MV-4-11 (cell line): ENCODE data around the gene MAML3.

Experiments used
- DNase-seq: peaks from one replicate; lab custom pipeline; 2025; lab: John Stamatoyannopoulos, UW

Gene MAML3

DNA sequence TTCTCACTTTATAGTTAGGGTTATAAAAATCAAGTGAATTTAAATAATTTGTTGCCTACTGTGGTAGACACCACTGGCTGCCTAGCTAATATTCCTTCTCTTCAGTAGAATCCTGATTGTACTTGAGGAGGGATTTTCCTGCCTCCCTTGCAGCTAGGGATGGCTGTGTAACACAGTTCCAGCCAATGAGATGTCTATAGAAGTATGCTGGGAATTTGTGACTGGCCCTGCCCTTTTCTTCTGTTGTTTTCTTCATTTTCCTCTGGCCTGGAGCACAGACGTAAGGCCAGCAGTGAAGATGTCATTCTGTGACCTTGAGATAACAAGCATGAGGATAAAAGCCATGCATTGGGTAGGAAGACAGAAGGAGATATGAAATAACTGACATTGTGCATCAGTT is 343.3 kb downstream of the MAML3 start:
- DNase-seq = no peak

GRCh38 chr4:139809757-139810140 is 344.2 kb downstream of the MAML3 start:
- no peak for DNase-seq

DNA sequence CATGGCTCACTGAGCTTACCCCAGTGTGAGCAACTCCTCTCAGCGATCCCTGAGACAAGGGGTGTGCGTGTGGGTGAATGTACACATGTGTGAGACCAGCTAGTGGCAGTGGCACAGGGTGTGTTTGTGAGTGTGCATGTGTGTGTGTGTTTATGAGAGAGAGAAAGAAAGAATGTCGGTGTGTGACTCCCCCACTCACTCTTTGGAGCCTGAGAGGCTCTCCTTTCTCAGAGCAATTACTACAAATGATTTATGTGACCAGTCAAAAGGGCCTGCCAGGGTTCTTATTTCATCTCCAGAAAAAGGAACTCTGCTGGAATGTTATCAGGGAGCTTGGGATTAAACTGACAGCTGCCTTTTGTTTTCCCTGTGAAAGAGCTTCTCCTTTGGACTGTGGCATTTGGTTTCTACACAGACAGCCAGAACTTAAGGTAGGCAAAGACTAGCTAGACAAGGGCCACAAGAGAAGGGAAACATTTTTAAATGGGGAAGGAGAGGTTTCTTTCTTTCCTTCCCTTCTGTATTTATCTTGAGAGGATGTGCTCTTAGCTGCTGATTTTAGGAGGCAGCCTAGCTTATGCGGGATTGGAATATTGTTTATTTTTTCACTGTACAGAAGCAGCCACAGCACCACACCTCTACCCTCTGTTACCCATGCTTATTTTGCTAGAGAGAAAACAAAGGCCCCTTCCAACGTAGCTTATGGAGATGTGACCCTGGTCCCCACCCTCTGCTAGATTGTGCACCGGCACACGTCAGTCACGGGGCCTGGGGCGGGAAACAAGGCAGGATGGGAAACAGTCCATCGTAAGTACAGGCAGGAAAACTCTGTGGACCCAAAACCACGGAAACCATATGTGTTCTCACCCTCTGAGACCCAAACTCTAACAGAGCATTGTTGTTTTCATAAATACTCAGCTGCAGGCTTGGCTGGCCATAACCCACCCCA is 344.9 kb downstream of the MAML3 start:
- DNase-seq = no peak

DNA sequence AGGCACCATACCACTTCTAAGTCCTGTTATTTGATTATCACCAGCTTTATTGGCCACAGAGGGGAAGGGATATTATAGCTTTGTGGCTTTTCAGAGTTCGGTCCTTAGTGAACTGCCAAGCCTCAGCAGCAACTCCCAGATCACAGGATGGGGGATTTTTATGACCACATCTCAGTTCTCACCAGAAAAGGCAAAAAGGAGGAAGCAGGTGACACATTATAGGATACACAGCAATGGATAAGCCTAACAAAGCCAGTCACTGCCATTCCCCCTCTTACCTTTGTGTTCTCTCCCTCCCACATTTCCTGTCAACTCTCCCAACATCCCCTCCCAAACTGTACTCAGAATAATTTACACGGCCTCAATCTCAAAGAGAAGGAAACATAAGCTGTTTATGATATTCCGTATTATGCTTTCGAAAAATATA is 345.6 kb downstream of the MAML3 start:
- peak; percentile 15 for DNase-seq

GRCh38 chr4:139807483-139807882 is 346.5 kb downstream of the MAML3 start:
- no peak for DNase-seq

DNA sequence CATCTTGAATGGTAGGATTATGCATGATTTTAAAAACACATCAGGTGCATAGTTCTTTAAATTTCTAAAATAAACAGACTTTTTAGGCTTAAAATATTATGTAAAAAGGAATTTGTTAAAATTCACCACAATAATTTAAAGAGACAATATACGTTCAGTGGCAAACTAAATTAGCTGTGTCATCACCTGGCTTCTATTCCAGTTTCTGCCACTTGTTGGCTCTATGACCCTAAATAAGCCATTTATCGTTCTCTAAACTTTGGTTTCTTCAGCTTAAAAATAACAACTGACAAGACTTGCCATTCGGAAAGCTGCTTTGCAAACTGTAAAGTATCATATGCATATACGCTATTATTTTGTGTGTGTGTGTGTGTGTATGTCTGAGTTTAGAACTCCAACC is 347.1 kb downstream of the MAML3 start:
- peak; percentile 21 for DNase-seq

GRCh38 chr4:139802931-139803330 is 351.1 kb downstream of the MAML3 start:
- no peak for DNase-seq

DNA sequence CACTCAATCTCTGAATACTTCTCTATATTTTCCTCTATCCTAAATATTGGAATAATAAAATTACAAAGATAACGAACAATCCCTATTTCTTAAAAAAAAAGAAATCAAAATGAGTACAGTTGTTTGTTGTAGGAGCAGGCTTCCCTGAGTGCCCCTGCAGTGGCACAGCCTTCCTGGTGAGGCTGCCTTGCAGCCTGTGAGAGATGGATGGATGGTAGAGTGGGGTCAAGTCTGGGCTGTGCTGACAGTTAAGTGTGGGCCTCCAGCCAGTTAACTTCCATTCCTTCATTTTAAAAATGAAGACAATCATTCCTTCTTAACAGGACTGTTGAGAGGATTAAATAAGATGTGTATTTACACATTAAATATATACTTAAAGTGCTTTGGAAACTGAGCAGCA is 351.5 kb downstream of the MAML3 start:
- no peak for DNase-seq

- DNase-seq = no peak
Measured at GRCh38 chr4:139801895-139802294, 352.1 kb downstream of the MAML3 start.

GRCh38 chr4:139800082-139800481 is 353.9 kb downstream of the MAML3 start:
- no peak for DNase-seq

DNA sequence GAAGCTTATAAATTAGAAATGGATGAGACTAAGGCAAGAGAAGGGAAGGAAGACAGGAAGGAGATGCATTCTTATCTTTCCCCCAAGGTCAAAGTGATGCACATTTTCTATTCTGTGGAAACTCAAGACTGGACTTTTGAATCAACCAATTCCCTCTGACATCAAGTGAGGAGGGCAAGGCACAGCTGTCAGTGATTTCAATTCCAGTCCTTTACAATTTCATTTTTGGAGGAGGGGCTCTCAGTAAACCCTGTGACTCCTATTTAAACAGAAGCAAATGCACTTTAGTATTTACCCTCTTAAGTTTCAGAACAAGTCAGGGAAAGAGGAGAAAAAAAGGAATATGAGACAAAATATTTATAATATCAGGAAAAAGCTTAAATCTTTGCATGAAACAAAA is 354.4 kb downstream of the MAML3 start:
- no peak for DNase-seq

DNA sequence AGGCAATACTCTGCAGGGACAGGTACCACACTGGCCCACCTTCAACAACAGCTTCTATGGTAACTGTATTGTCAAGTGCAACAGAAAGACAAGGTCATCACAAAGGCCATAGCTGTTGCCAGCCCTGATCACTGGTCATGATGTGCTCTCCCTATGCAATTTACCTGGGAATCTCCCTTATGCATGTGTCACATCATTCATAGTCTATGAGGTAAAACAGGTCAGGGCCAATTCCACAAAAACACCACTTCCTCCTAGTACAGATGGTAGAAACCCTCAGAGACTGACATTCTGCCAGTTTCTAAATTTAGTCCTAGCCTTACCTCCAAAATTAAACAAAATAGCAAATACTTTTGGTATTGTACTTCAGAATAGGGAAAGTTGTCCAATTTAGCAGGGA is 355.5 kb downstream of the MAML3 start:
- DNase-seq = peak; percentile 18

- no peak for DNase-seq
Measured at GRCh38 chr4:139797287-139797686, 356.7 kb downstream of the MAML3 start.

DNA sequence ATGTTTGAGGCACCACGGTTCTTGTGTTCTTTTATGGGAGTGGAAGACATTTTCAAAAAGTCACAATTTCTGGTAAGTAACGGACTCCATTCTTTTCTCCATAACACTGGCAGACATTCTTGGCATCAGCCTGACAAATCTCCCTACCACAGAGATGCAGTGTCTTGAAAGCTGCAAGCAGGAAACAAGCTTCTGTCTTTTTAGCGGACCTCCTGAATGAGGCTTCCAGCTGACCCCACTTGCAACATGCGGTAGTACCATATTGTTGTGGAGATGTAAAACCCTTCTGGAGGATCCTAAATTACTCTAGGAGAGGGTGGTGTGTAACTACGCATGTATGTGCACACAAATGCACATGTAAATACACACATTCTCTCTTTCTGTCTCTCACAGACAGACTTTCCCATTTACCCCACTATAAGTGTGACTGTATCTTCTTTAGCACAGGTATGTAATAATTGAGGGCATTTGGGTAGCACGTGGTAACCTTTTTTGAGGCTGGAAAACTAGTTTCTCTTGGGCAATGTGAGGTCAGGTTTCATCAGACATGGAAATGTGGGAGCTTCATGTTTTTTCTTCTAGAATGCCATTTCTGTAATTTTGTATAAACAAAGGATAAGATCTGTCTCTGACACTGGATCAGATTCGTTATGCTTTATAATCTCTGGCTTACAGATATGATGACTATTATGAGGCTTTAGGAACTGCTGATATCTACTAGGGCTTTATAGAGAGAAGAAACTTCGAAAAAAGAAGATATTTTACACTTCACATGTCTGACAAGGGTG is 358.3 kb downstream of the MAML3 start:
- DNase-seq = no peak

- DNase-seq = no peak
Measured at GRCh38 chr4:139794158-139794954, 359.6 kb downstream of the MAML3 start.

DNA sequence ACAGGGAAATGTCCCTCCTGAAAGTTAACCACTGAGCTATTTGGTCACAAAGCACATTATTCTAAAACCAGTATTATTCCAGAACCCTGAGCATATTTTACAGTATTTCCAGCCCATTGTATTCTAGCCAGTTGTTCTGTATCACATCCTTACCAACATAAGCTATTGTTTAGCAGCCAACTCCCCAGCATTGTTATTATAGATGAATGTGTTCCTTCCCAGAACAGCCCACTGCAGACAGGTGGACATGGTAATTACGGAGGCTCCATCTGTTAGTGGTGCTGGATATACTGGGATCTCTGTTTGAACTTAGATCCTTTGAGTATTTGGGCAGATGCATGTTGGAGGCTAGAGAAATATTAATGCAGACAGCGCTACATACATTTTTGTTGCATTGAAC is 362.3 kb downstream of the MAML3 start:
- no peak for DNase-seq

GRCh38 chr4:139790291-139790690 is 363.7 kb downstream of the MAML3 start:
- DNase-seq = no peak

DNA sequence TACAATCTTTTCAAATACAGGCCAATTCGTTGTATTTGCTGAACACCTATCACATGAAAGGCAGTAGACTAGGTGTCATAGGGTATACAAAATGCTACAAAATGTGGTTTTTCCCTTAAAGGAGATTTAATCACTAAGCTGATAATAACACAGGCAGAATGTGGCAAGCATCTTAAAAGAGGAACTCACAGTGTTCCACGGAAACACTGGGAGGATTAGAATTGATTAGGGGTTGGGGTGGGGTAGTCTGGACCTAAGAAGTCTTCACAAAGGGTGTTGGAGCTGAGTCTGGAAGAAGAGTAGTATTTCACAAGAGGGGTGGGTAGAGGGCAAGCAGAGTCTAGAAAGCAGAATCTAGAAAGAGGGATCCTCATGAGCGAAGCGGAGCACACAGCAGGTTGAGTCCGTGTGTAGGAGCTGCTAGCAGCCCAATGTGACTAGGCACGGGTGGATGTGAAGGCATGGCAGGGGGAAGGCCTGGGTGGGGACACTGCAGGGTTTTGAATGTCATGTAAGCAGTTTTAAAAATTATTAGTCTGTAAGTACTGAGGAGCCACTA is 364.8 kb downstream of the MAML3 start:
- DNase-seq = peak; percentile 90

- no peak for DNase-seq
Measured at GRCh38 chr4:139786494-139787354, 367.3 kb downstream of the MAML3 start.

- DNase-seq = no peak
Measured at GRCh38 chr4:139785356-139785755, 368.6 kb downstream of the MAML3 start.
